Measurements from ENCODE around the gene GRID2. TPM values are rescaled to one million over a fixed set of nuclear protein-coding genes. Genes with fewer than 3 reads are reported as not detected.
"Not testable (repeated sequence)": the region's sequence is repeated elsewhere in the genome, so short reads cannot be mapped to it uniquely, and the experiment has no call there.

GRID2 gene
- total RNA-seq, 1 experiment from 2014 or later, result not detected

DNA sequence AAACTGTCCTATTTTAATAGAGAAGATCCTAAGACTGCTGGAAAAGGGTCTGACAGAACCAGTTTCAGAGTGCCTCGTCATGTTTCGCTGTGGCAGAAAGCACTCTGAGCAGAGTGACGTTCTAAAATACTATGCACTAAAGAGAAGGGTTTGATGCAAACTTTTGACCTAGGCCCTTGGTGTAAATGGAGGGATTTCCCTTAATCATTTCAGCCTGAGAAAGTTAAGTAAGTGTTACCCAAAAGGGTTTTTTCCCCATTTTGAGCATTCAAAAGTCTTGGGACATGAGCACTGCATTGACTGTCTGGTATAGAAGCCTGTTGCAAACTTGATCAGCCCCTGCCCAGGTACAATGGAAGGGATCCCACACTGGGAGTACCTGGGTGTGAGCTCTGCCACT lies 1367.3 kb downstream of the GRID2 start:
- no peak for DNase-seq (ENCODE audit: low spot score)

DNA sequence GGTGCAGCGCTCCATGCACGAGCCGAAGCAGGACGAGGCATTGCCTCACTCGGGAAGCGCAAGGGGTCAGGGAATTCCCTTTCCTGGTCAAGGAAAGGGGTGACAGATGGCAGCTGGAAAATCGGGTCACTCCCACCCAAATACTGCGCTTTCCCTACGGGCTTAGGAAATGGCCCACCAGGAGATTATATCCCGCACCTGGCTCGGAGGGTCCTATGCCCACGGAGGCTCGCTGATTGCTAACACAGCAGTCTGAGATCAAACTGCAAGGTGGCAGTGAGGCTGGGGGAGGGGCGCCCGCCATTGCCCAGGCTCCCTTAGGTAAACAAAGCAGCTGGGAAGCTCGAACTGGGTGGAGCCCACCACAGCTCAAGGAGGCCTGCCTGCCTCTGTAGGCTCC lies 1373.2 kb downstream of the GRID2 start:
- DNase-seq (ENCODE audit: low spot score), result not testable (repeated sequence)

DNA sequence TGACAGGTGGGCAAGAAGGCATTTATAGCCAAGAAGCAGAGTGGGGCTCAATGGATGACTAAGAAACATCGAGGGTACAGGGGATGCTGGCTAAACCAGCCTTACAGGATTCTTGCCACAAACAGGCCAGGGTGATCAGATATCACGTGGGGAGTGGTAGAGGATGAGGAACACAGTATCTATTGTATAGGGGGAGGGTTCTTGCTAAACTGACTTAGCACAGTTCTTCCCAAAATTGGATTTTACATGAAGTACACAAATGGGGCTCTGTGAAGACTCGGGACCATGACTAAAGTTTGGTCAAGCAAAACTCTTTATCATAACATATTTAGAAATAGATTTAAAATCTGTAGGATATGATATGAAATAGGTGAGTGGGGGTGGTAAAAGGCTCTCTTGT lies 1380.8 kb downstream of the GRID2 start:
- DNase-seq (ENCODE audit: low spot score), result no peak

DNA sequence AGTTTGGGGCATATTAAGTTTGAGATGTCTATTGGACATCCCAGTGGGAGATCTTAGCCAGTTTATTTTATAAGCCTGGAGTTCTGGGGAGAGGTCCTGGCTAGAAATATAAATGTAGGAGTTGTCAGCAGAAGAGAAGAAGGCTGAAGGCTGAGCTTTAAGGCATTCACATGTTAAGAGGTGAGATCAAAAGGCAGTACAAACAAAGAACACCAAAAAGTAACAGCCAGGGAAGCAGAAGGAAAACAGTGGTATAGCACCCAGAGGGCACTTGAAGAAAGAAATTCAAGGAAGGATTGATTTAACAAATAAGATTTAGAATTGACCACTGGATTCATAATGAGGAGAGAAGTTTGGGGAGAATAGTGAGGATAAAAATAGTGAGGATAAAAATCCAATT lies 1383.5 kb downstream of the GRID2 start:
- DNase-seq (ENCODE audit: low spot score), result no peak

DNA sequence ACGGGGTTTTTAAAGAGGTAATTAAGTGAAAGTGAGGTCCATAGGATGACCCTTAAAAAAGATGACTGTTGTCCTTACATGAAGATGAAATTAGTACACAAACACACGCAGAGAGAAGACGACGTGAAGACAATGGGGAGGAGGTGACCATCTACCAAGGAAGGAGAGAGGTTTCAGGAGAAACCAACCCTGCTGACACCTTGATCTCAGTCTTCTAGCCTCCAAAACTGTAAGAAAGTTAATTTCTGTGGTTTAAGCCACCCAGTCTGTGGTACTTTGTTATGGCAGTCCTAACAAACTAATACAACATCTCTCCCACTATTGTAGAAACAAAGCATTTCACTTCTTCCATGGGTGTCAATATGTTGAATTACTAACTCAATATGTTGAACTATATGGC lies 1385.2 kb downstream of the GRID2 start:
- DNase-seq (ENCODE audit: low spot score), result no peak

DNA sequence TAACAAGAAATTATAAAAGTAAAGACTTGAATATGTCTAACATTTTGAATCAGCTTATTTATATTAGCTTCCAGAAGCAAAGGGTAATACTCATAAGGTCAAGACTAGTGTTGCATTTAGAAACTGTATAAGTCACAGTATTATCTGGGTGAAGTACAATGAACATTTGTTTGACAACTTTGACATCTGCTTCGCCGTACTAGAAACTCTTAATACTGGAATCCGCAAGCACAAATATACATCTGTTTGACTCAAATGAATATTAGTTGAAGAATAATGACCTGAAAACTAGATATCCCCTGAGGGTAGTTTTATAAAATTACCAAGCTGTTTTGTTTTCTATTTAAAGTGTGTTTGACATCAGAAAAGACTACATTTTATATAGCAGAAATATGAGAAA lies 1389.4 kb downstream of the GRID2 start:
- no peak for DNase-seq (ENCODE audit: low spot score)

DNA sequence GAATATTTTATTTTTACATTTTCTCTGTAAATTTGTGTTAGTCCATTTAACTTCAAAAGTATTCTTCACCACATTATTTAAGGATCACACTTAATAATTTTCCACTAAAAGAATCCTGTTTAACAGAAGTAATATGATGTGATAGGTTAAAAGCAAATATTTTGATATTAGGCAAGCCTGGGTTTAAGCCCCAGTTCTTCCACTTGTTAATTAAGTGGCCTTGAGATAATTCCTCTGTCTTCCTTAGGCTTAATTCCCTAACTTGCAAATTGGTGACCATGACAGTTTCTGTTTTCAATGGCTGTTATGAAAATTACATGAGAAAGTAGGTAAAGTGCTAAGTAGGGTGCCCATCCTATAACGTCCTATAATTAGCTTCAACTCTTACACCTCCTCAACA lies 1394.9 kb downstream of the GRID2 start:
- DNase-seq (ENCODE audit: low spot score), result no peak

DNA sequence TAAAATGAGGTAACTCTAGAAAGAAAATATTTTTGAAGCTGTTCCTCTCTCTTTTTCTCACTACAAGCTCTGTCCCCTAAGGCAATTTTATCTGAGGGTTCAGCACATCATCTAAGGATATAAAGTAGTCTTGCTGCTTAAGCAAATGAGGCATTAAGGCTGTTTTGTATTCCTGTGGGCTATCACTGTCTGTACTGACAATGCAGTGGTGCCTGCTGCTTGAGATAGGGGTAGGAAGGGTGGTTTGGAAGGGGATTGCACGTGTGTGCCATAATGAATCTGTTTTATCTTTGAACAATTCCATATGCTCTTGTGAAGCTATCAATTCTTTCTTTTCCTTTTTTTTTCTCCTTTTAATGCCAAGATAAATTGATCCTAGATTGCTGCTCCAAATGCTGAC lies 1396.8 kb downstream of the GRID2 start:
- DNase-seq (ENCODE audit: low spot score), result no peak

DNA sequence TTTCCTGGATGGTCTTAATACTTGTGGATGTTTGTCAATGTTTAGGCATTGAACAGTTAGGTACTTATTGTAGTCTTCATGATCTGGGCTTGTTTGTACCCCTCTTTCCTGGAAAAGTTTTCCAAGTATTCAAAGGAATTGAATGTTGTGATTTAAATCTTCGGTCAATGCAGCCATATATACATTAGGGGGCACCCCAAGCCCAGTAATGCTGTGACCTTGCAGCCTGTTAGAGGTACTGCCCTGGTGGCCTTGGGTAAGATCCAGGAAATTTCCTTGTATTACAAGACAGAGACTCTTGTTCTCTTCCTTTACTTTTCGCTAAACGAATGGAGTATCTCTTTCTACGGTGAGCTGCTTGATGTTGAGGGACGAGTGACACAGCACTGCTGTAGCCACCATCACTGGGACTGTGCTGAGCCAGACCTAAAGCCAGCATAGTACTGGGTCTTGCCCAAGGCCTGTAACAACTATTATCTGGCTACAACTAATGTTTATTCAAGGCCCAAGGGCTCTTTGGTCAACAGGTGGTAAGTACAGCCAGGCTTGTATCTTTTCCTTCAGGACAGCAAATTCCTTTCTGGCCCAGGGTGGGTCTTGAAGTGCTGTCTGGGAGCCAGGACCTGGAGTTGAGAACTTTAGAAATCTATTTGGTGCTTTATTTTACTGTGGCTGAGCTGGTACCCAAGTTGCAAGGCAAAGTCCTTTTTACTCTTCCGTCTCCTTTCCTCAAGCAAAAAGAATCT lies 1406.5 kb downstream of the GRID2 start:
- DNase-seq (ENCODE audit: low spot score), result peak; percentile 38

DNA sequence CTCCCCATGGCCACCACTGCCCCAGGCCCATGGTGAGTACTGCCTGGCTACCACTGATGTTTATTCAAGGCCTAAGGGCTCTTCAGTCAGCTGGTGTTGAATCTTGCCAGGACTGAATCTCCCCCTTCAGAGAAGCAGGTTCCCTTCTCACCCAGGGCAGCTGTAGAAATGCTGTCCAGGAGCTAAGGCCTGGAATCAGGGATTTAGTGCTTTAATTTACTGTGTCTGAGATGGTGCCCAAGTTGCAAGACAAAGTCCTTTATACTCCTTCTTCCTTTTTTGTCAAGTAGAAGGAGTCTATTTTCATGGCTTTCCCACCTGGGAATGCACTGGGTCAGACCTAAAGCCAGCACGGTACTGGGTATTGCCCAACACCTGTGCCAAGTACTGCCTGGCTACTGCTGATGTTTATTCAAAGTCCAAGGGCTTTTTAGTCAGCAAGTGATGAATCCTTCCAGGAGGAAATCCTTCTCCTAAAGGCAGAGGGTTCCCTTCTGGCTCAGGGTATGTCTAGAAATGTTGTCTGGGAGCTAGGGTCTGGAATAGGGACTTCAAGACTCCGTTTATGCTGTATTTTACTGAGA lies 1407.2 kb downstream of the GRID2 start:
- no peak for DNase-seq (ENCODE audit: low spot score)

DNA sequence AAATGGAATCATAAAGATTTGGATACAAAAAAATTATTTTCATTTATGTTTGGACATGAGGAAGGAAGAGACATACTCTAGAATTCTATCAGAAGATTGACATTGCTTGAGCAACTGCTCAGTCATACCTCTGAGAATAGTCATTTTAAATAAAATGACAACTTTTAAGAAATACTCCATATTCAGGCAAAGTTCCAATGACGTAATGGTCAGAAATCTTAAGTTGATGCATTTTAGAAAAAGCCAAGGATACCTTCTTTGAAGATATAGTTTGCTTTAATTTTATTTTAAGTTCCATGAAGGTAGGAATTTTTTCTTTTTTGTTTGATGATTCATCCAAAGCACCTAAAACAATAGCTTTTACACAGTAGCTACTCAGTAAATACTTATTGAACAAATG lies 1414.5 kb downstream of the GRID2 start:
- DNase-seq (ENCODE audit: low spot score), result no peak

DNA sequence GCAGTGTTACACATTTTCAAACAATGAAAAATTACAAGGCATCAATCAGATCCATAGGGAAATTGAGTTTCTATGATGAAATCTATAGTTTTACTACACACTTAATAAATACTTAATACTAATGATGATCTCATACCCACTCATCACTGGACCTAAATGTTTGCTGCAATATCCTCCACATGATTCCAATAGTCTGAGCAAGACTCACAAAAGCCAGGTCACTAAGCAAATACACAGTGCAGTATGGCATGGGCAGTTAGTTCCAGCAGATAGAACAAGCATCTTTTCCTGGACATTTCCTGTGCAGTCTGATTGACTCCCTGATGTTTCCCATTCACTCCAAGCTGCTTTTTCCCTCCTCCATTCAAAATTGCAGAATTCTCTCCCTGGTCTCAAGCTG lies 1415.8 kb downstream of the GRID2 start:
- no peak for DNase-seq (ENCODE audit: low spot score)

DNA sequence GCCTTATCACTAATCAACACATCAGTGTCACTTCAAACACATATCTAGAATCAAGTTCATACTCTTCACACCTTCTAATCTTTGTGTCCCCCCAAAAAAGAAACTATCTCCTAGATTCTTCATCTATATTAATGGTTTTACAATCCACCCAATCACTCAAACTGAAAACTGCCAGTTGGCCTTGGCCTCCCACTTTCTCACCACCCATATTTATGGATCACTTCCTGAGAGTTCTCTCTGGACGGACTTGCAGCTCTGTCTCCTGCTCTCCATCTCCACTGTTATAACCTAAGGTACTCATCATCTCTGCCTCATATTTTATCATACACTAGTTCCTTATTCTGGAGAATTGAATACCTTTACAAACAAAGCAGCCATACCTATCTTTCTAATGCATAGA lies 1418.7 kb downstream of the GRID2 start:
- DNase-seq (ENCODE audit: low spot score), result no peak

DNA sequence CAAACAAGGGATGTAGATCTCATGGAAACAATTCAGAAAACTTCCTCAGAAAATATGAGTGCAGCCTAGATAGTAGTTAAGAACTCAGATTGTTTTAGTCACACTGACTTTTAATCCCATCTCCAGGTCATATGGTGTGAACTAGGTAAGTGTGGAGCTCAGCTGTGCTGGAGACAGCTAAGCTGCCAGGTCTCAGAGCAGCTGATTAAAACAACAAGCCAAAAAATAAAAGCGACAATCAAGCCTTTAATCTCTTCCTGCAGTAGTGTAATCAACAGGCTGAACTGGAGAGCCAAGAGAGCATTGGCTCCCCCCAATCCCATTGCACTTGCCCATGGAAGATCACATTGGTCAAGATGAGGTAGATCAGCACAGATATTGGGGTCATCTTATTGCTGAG lies 1426.5 kb downstream of the GRID2 start:
- no peak for DNase-seq (ENCODE audit: low spot score)

DNA sequence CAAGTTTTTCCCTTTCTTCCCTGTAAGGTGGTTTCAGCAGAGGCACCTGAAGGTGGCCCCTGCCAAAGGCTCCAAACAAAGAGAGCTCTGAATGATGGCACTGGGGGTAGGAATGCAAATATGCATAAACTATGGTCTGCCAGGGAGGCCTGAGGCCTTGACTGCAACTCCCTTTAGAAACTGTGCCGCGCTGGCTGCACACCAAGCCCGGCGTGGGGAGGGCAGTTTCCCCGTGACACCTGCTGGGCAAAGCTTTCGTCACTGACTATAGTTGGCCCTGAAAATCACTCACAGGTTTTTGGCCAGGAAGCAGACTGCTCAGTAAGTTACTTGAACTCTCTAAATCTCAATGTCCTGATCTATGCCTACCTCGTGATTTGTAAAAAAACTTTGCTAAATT lies 1427.0 kb downstream of the GRID2 start:
- DNase-seq (ENCODE audit: low spot score), result no peak

DNA sequence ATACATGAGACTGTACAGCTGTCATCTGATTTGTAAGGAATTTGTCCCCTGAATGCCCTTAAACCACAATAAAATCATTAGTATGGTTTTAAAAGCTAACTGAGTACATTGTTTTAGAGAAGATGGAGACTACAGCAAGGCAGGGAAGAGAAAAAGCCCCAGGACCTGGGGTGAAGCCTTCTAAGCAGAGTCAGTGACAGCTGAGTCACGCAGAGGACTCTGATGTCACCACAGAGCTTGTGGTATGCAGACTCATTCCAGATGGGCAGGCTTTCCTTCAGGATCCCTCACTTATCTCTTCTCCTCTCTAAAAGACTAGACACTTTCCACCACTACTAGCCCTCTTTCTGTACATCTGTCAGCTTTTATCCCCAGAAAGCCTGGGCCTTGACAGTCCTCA lies 1427.7 kb downstream of the GRID2 start:
- DNase-seq (ENCODE audit: low spot score), result peak; percentile 56

DNA sequence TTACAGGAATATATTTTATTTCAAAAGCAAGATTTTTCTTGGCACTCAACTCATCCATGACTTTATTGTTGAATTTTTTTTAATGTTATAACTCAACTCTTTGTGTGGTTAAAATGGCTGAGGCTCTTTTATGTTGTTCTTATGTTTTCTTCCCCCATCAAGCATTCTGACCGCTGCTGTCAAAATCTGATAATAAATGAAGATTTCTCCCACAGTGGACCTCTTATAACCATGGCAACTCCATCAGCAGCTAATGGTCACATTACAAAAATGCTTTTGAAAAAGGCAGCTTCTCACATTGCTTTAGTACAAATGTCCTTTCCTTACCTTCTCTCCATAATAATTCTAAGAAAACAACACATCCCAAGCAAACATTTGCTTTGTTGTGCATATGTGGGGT lies 1428.7 kb downstream of the GRID2 start:
- no peak for DNase-seq (ENCODE audit: low spot score)

DNA sequence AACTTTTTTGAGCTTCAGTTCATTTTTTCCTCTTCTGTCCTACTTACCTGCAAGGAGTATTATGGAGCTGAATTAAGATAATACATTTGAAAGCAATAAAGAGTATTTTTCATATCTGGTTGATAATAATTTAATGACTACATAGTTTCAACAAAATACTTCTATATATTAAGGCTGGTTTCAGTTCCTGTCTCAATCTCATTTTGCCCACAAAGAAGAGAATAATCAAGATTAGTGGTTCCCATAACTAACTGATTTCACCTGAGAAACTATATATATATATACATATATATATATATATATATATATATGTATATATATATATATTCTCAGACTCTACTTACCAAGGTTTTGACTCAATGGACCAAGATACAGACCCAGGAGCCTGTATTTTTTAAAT lies 1437.1 kb downstream of the GRID2 start:
- DNase-seq (ENCODE audit: low spot score), result no peak

DNA sequence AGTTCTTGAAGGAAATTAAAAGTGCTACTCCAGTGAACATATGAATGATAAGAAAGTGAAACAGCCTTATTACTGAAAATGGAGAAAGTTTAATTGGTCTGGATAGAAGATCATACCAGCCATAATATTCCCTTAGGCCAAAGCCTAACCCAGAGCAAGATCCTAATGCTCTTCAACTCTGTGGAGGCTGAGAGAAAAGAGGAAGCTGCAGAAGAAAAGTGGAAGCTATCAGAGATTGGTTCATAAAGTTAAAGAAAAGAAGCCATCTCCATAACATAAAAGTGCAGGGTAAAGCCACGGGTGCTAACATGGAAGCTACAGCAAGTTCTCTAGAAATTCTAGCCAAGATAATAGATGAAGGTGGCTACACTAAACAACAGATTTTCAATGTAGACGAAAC lies 1439.3 kb downstream of the GRID2 start:
- no peak for DNase-seq (ENCODE audit: low spot score)

DNA sequence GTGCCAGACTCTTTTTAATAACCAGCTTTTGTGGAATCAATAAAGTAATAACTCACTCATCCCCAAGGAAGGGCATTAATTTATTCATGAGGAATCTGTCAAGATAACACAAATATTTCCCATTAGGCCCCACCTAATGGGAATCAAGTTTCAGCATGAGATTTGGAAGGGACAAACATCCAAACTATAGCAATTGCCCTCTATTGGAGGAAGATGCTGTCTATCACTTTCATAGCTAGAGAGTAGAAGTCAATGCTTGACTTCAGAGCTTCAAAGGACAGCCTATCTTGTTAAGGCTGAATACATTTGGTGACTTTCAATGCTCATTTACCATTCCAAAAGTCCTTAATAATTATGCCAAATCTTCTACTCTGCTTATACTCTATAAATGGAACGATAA lies 1439.9 kb downstream of the GRID2 start:
- DNase-seq (ENCODE audit: low spot score), result no peak

DNA sequence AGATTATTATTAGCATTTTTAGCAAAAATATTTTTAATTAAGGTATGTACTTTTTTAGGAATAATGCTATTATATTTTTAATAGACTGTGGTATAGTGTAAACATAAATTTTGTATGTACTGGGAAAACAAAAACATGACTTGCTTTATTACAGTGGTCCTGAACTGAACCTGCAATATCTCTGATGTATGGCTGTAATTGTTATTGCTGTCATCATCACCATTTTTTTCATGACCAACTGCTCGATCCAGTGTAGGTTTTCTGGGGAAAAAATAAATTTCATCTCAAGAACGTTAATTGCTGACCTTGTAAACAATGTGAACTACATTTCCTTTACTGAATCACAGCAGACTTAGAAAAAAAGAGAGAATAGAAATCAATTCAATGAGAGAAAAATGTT lies 1441.2 kb downstream of the GRID2 start:
- no peak for DNase-seq (ENCODE audit: low spot score)

DNA sequence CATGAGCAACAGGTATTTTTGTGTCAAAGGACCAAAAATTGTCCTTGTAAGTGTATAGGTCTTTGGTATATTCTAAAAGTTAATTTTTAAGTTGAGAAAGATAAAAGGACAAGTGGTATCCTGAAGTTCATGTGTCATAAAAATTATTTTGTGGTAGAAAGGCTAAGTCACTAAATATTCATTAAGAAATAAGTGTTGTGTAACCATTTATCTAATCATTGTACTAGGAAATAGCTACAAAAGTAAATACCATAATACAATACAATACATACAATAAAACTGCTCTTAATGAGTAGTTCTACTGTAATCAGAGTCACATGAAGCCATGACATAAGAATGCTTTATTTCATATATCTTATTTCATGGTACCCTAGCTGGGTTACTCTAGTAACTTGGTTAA lies 1442.3 kb downstream of the GRID2 start:
- DNase-seq (ENCODE audit: low spot score), result no peak

DNA sequence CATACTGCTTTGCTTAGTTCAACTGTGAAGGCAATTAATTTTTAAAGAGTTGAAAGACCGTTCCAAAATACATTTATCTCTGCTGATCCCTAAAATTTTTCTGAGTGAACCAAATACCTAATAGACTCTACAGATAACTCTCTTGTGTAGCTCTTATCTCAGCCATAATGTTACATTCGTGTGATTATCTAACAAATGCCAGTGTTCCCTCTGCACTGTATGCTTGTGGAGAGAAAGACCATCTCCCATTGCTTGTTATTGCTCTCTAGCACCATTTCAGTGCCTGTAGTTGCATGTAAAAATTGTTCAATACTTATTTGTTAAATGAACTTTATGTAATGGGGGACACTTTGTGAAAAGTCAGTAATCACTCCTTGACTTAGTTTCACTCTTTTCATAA lies 1443.5 kb downstream of the GRID2 start:
- no peak for DNase-seq (ENCODE audit: low spot score)
